Measurements from ENCODE around the gene FAM90A26. TPM values are rescaled to one million over a fixed set of nuclear protein-coding genes. Genes with fewer than 3 reads are reported as not detected.
"Not testable (repeated sequence)": the region's sequence is repeated elsewhere in the genome, so short reads cannot be mapped to it uniquely, and the experiment has no call there.

Gene FAM90A26
- total and polyA plus RNA-seq, 12 donors, result not detected

DNA sequence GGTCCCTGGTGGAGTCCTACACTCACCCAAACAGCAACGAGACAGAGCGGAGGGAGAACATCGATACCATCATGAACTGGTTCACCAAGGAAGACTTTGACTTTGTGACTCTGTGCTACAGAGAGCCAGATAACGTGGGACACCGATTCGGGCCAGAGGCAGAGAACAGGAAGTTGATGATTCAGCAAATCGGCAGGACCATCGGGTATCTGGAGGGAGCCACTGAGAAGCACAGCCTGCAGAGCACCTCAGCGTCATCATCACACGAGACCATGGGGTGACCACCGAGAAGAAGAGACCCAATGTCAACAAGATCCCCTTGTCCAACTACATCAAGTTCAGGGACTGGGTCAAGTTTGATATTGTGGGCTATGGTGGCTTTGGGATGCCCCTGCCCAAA lies 29.2 kb upstream of the FAM90A26 start:
- H3K4me3 ChIP-seq; ATAC-seq; H3K4me1 ChIP-seq; DNase-seq; intact Hi-C loops (cut with DNase I); H3K27me3 ChIP-seq; H3K27ac ChIP-seq; H3K9me3 ChIP-seq; H3K36me3 ChIP-seq: not testable (repeated sequence)
- whole genome bisulfite sequencing, 2 donors, result 89 to 93% methylated on average over 11 of the region's 11 CpGs

DNA sequence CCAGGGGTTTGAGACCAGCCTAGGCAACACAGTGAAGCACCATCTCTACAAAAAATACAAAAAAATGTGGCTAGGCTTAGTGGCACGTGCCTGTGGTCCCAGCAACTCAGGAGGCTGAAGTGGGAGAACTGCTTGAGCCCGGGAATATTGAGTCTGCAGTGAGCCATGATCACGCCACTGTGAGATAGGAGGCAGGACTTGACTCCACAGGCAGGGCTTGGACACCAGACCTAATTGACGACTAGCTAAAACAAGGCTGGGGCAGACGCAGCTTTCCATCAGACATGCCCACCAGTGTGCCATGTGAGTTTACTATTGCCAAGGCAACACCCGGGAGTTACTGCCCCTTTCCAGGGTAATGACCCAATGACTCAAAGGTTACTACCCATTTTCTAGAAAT lies 27.4 kb upstream of the FAM90A26 start:
- H3K4me3 ChIP-seq; H3K4me1 ChIP-seq; DNase-seq; H3K9me3 ChIP-seq; H3K36me3 ChIP-seq; intact Hi-C loops (cut with DNase I); H3K27me3 ChIP-seq; ATAC-seq; H3K27ac ChIP-seq: not testable (repeated sequence)
- WGBS, 2 donors, result 94% methylated on average over 6 of the region's 6 CpGs

GRCh38 chr4:9143421-9144080 lies 26.7 kb upstream of the FAM90A26 start:
- H3K27ac ChIP-seq, result no peak overlapping the region
- H3K9me3 ChIP-seq, result no peaks in the 10 kb centered on the region
- ATAC-seq (no peak), DNase-seq (no peak)
- whole genome bisulfite sequencing, 2 donors, result 97% methylated on average over 27 of the region's 27 CpGs
- no peaks in the 10 kb centered on the region for H3K27me3 ChIP-seq
- intact Hi-C loops (cut with DNase I), result no loop called here
- no peak overlapping the region for H3K4me3 ChIP-seq
- peaks cover 0 to 3% (median 0%) of the 10 kb centered on the region in 9 donors for H3K36me3 ChIP-seq
- H3K4me1 ChIP-seq, result no peaks in the 10 kb centered on the region
- no peak for TF ChIP-seq CTCF (IDR thresholded peaks at IDR 0.05)

DNA sequence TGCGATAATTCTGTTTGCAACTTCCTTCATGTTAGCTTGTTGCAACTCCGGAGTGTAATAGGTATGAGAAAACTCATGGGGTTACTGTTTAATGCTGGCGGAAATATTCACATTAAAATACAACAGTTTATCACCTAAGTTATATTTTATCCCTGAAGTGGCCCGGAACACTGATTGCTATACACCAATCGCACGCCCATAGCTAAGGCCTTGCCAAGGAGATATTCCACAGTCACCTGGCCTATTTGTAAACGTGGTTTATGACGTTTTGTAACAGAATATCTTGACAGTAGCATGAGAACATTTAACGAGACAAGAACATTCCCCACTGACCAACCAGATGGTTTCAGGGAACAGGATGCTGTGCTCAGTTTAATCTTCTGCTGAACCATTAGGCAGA lies 23.2 kb upstream of the FAM90A26 start:
- no peak for ATAC-seq
- Histone ChIP-seq H3K9me3 (no peaks in the 10 kb centered on the region), H3K27me3 (no peaks in the 10 kb centered on the region), H3K36me3 (peaks cover 0 to 3% (median 0%) of the 10 kb centered on the region in 9 donors), H3K4me3 (no peak overlapping the region), H3K27ac (no peak overlapping the region), H3K4me1 (peaks cover 0 to 7% (median 0%) of the 10 kb centered on the region in 9 donors)
- no peak for DNase-seq
- TF ChIP-seq CTCF (IDR thresholded peaks at IDR 0.05), result no peak
- intact Hi-C loops (cut with DNase I), result no loop called here
- WGBS, 2 donors, result 93 to 95% methylated on average over 9 of the region's 9 CpGs

DNA sequence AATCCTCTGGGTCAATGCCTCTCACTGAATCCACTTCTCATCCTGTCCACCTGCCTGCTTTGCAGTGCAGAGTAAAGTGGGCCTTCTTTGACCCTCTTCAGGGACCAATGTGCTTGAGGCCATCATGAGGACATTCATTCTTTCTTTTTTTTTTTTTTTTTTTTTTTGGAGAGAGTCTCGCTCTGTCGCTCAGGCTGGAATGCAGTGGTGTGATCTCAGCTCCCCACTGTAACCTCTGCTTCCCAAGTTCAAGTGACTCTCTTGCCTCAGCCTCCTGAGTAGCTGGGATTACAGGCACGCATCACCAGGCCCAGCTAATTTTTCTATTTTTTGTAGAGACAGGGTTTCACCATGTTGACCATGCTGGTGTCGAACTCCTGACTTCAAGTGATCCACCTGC lies 22.8 kb upstream of the FAM90A26 start:
- ATAC-seq; DNase-seq; intact Hi-C loops (cut with DNase I); H3K4me1 ChIP-seq; H3K9me3 ChIP-seq; H3K36me3 ChIP-seq; H3K27ac ChIP-seq; H3K4me3 ChIP-seq; H3K27me3 ChIP-seq: not testable (repeated sequence)
- 98 to 99% methylated on average over 4 of the region's 4 CpGs for WGBS, 2 donors

DNA sequence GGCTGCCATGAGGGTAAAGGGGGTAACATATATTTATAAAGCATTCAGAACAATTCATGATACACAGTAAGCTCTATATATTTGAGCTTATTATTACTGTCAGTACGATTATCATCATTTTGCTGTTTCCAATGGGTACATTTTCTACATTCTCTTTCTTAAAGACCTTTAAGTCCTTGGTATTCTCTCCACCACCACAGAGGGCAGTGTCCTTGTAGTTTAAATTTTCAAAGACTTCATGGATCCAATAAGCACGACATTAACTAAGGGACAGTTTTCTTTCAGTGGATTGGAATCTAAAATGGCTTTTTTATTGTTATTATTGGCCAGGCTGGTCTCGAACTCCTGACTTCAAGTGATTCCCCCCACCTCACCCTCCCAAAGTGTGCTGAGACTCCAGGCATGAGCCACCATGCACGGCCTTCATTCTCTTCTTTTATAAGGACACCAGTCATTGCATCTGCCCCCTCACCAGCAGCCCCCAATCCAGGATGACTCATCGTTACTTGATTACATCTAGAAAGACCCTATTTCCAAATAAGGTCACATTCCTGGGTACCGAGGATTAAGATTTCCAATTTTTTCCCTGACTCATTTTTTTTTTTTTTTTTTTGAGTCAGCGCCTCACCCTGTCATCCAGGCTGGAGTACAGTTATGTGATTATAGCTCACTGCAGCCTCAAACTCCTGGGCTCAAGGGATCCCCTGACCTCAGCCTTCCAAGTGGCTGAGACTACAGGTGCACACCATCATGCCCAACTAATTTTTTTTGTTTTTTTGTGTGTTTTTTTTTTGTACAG lies 21.4 kb upstream of the FAM90A26 start:
- 84 to 85% methylated on average over 7 of the region's 7 CpGs for WGBS, 2 donors
- H3K4me3 ChIP-seq; ATAC-seq; DNase-seq; intact Hi-C loops (cut with DNase I); H3K27ac ChIP-seq; H3K36me3 ChIP-seq; H3K9me3 ChIP-seq; H3K27me3 ChIP-seq: not testable (repeated sequence)
- H3K4me1 ChIP-seq, result peaks cover 0 to 13% (median 3%) of the 10 kb centered on the region in 9 donors

GRCh38 chr4:9151809-9152179 lies 18.4 kb upstream of the FAM90A26 start:
- intact Hi-C loops (cut with DNase I); DNase-seq; H3K27me3 ChIP-seq; H3K9me3 ChIP-seq; ATAC-seq; H3K36me3 ChIP-seq: not testable (repeated sequence)
- WGBS, 2 donors, result 1 to 4% methylated on average over 11 to 12 of the region's 12 CpGs
- H3K4me3 ChIP-seq, result peak overlapping the region; percentile 54 to 85 (median 75)
- peaks cover 0 to 15% (median 4%) of the 10 kb centered on the region in 9 donors for H3K4me1 ChIP-seq
- H3K27ac ChIP-seq, result peak overlapping the region; percentile 72 to 96 (median 89)

DNA sequence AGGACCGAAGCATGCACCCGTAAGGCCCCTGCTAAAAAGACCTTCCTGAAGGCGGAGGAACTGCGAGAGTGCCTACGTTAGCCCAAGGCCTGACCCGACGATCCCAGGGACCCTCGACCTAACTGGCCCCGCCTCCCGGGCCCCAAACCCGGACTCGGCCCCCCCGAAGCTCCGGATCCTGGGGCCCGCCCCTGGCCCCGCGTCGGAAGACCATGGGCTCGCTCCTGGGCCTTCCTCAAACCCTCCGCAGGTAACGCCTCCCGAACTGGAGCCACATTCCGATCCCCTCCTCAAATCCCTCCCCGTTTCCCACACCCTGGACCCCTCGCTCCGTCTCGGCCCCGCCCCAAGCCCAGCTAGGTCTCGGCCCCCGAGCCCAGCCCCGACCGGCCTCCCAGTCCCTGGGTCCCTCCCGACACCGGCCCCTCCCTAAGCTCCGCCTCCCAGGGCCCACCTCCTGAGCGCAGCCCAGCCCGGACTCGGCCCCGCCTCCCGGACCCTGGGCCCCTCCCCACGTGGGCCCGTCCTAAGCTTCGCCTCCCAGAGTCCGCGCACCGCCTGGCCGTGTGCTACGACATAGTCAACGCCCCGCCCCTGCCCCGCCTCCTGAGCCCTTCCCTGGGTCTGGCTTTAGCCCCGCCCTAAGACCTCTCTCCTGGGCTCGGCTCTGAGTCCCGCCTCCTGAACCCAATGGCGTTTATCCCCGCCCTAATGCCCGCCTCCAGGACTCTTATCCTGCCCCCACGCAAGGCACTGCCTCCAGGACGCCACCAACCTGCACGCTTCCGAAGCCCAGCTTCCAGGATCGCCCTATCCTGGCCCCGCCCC lies 17.8 kb upstream of the FAM90A26 start:
- DNase-seq, result peak; percentile 98 to 99
- Histone ChIP-seq H3K27ac (peak overlapping the region; percentile 72 to 96 (median 89)), H3K4me1 (peaks cover 0 to 15% (median 4%) of the 10 kb centered on the region in 9 donors), H3K4me3 (peak overlapping the region; percentile 65 to 85 (median 80))
- H3K9me3 ChIP-seq; intact Hi-C loops (cut with DNase I); H3K27me3 ChIP-seq; H3K36me3 ChIP-seq: not testable (repeated sequence)
- ATAC-seq, result peak; percentile 90 to 95 (median 95)
- 1% methylated on average over 56 to 63 of the region's 63 CpGs for WGBS, 2 donors

Measured in heart right ventricle (tissue), 16 donors.